Posterior cingulate gyrus (tissue), 11 donors: ENCODE measurements around the gene CSKMT.
"Not testable (repeated sequence)": the region's sequence is repeated elsewhere in the genome, so short reads cannot be mapped to it uniquely, and the experiment has no call there.

Source experiments
- DNase-seq, 10 donors: peaks; one replicate each; pipeline versions ENCODE4 v3.0.0 to v3.0.0-alpha.2; 2020 to 2021; ENCODE audit warnings: mixed read lengths in 3 of 10
- intact Hi-C: fragments of 100-400 bp; cut with DNase I; formaldehyde crosslinking; loops from one replicate; pipeline ENCODE4 v1.15.1; 2023

Gene CSKMT

DNA sequence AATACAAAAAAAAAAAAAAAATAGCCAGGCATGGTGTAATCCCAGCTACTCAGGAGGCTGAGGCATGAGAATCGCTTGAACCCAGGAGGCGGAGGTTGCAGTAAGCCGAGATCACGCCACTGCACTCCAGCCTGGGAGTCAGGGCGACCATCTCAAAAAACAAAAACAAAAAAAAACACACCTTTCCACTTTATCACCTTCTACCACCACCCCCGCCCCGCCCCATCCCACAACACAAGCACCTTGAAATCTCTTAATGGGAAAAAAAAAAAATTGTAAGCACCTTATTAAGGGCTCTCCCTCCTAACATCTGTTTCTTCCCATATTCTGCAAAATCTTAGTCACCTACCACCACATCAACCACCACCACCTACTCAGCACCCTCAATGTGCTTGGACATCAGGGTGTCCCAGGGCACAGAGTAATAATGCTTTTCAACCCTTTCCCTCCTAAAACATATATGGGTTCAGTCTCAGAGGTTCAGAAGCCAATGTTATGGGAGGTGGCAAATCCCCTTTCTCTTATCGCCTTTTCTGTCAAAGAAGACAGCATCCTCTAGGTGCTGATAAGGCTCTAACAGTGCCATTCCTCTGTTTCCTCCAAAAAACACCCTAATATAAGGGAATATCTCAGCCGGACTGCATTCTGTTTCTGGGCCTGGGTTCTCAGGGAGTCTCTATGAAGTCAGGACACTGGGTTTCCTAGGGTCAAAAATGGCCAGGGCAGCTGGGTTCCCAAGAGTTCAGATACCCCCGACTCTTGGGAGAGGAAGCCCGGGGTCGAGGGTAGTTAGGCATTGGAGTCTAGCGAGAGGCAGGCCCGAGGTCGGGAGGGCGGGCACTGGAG, 12.7 kb upstream of the CSKMT start:
- peak in 1 of 10 donors; percentile 86 for DNase-seq
- intact Hi-C loops, result loop anchor here (1.0 to 2.0 kb wide), 2 partner anchors 18 to 27 kb away; partner anchors contain the start of genes UBXN1 and UQCC3

DNA sequence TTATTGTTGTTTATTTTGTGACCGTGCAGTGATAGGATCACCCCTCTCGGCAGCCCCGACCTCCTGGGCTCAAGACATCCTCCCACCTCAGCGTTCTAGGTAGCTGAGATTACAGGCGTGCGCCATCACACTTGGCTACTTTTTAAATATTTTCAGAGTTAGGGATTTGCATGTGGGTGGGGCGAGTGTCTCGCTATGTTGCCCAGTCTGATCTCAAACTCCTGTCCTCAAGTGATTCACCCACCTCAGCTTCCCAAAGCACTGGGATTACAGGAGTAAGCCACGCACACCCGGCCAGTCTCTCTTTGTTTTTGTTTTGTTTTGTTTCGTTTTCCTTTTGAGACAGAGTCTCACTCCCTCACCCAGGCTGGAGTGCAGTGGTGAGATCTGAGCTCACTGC, 10.8 kb upstream of the CSKMT start:
- intact Hi-C loops, result no loop called here
- DNase-seq, result peak in 1 of 10 donors; percentile 27

DNA sequence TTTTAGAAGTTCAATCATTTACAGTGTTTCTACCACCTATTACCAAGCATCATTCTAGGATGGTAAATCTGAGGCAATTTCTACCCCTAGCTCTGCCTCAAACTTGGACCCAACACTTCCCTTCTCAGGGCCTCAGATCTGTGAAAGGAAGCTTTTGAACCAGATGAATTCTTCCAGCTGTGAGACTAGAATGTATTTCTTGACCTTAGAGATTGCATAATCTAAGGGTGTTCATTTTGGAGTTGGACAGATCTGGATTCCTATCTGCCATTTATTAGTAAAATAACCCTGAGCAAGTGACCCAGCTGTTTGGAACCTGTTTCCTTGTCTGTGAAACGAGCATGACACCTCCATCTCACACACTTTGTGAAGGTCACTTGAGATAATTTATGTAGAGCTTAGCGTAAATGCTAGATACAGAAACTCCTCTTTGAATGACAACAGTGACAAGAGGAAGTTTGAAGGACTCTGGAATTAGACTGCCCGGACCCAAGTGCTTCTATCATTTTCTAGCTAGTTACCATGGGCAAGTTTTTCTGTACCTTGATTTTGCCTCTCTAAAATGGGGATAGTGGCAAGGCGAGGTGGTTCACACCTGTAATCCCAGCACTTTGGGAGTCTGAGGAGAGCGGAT, 8.2 kb upstream of the CSKMT start:
- DNase-seq, result peak in 1 of 10 donors; percentile 4
- intact Hi-C loops, result no loop called here

DNA sequence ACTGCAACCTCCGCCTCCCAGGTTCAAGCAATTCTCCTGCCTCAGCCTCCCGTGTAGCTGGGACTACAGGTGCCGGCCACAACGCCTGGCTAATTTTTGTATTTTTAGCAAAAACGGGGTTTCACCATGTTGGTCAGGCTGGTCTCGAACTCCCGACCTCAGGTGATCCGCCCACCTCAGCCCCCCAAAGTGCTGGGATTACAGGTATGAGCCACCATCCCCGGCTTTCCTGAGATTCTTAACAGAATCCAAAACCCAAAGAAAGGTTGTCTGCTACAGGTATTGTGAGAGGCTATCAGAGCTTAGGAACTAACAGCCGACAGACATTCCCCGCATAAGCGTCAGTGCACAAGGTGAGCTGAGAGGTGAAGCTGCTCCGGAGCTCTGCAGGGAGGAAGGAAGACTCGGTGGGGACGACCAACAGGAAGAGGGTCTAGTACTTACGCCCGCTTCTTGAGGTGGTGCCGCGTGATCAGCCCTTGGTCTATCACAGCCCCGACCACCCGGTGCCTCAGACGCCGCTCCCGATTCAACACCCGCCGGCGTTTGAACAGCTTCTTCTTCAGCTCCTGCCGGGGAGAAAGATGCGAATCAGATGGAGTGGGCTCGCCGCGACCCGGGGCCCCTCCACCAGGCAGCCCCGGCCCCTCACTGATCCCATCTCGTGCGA, 572 bp upstream of the CSKMT start:
- peak in 3 of 10 donors; percentile 41 to 88 (median 52) for DNase-seq
- intact Hi-C loops, result no loop called here

DNA sequence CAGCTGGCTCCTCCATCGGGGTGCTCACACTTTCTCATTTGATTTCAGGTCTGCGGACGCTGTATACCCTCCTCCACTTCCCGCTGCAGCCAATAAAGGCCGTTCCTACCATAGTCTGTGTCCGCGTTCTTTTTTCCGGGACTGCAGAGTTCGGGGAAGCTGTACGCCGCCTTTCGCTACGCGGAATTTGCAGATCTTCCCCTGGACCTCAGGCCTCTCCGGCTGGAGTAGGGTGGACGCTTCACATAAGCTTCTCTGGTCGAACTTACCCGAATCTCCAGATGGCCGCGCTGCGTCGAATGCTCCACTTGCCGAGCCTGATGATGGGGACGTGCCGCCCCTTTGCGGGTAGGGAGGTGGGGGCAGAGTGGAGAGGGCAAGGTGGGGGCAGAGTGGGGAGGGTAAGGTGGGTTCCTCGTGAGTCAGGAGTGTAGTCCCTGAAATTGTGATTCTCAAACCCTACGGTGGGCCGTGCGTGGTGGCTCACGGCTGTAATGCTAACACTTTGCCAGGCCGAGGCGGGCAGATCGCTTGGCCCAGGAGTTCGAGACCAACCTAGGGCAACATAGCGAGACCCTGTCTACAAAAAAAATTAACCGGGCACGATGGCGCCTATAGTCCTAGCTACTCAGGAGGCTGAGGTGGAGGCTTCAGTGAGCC, 617 bp downstream of the CSKMT start:
- peak in 9 of 10 donors; percentile 30 to 92 (median 55) for DNase-seq
- intact Hi-C loops, result no loop called here

DNA sequence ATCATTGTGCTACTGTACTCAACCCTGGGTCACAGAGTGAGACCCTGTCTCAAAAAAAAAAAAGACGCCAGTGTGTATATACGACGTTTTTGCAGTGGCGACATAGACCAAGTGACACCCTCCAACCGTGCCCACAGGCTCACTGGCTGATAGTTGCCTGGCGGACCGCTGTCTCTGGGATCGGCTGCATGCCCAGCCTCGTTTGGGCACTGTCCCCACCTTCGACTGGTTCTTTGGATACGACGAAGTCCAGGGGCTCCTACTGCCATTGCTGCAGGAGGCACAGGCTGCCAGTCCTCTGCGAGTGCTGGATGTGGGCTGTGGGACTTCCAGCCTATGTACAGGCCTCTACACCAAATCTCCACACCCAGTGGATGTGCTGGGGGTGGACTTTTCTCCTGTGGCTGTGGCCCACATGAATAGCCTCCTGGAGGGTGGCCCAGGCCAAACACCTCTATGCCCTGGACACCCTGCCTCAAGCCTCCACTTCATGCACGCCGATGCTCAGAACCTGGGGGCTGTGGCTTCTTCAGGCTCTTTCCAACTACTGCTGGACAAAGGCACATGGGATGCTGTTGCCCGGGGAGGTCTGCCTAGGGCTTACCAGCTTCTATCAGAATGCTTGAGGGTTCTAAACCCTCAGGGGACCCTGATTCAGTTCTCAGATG, 1.3 kb downstream of the CSKMT start:
- intact Hi-C loops, result no loop called here
- peak in 3 of 10 donors; percentile 18 to 72 (median 54) for DNase-seq

DNA sequence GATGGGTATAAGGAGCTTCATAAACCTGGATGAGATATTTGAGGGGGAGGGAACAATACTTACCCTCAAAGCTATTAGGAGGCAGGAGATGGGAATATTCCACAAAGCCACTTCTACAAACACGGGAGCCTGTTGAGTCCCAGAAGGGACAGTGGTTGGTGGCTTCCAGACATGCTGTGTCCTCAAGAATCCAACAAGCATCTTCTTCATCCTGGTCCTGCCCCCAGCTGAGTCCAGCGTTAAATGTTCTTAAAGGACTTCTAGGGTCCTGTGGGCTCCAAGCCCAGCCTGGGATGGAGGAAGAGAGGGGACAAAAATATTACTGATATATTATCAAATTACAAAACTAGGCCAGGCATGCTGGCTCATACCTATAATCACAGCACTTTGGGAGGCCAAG, 2.3 kb downstream of the CSKMT start:
- DNase-seq, result peak in 1 of 10 donors; percentile 6
- intact Hi-C loops, result no loop called here

DNA sequence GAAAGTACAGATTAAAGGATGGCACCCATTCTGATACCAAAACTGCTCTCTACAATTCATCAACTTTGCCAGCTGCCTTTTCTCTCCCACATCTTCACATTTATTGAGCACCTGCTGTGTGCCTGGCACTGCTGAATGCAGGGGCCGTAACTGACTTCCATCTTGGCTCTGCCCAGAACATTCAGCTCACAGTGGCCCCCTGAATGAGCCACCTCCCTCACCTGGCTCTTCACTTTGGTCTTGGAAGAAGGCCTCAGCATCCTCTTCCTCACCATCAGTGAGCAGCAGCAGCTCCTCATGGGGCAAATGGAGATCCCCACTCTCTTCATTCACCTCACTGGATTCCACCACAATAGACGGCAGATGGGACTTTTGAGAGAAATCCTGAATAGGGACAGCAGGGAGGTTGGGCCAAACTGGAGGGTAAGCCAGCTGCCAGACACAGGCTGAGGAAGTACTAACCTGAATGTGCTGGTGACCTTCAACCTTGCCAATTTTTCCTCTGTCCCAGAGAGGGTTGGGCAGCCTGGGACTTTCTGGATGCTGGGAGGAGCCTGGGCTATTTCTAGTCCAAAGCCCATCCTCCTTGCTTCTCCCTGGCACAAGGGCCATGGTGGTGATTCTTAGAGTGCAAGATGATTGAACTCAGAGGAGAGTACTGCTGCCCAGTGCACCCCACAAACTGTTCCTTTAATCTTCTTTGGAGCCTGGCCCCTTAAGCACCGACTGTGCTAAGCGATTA, 4.5 kb downstream of the CSKMT start:
- peak in 2 of 10 donors; percentile 19 to 24 for DNase-seq
- intact Hi-C loops, result loop anchor here (2.0 kb wide), 1 partner anchor 17 kb away; the partner anchor contains the start of gene INTS5

DNA sequence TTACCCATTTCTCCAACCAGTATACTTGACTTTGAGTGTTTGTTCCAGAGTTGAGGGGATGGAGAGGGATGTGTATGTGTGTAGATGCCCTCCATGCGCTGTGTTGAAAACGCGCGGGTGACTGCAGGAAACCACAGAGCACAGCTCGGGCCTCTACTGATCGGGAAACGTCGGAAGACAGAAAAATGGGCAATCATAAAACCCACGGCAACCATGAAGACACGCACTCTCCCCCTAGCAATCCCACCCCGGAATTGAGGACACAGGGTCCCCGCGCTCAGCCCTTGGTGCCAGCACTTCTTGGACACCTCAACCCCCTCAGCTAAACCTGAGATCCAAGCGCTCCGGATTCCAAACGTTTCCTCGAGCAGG, 6.1 kb downstream of the CSKMT start:
- intact Hi-C loops, result loop anchor here (2.0 kb wide), 1 partner anchor 18 kb away; the partner anchor contains the start of gene INTS5
- DNase-seq, result no peak

DNA sequence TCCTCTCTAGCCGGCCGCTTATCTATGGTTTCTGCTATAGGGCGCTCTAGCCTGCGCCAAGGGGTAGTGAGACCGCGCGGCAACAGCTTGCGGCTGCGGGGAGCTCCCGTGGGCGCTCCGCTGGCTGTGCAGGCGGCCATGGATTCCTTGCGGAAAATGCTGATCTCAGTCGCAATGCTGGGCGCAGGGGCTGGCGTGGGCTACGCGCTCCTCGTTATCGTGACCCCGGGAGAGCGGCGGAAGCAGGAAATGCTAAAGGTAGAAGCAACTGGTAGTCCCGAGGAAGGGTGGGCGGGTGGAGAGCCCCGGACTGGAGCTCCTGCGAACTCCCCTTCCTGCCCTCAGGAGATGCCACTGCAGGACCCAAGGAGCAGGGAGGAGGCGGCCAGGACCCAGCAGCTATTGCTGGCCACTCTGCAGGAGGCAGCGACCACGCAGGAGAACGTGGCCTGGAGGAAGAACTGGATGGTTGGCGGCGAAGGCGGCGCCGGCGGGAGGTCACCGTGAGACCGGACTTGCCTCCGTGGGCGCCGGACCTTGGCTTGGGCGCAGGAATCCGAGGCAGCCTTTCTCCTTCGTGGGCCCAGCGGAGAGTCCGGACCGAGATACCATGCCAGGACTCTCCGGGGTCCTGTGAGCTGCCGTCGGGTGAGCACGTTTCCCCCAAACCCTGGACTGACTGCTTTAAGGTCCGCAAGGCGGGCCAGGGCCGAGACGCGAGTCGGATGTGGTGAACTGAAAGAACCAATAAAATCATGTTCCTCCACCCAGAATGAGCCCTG, 6.7 kb downstream of the CSKMT start, which contains the start of the genes LBHD1 and UQCC3:
LBHD1 (minus strand) TSS at position 660 of the 782 bp plus-strand sequence. CDS start 2,236 bp downstream, outside the sequence.
UQCC3 (plus strand) TSS at position 66 of the 782 bp plus-strand sequence; CDS start at position 139, 73 bp downstream.
- intact Hi-C loops, result loop anchor here (2.0 kb wide), 1 partner anchor 19 kb away; the partner anchor contains the start of gene INTS5
- DNase-seq, result peak; percentile 69 to 96 (median 79)

DNA sequence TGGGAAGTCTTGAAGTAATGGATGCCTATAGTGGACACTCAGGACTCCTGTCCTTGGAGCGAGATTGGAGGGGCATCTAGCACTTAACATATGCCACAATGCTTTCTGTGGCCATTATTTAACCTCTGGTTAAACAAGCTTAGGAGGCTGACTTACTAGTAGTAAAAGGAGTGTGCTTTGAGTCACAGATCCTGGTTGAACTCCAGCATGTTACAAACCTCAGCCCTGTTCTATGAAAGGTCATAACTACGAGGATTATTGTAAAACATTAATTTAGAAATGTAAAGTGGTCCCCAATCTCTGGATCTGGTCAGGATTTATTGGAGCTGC, 8.0 kb downstream of the CSKMT start:
- DNase-seq, result no peak
- intact Hi-C loops, result no loop called here

DNA sequence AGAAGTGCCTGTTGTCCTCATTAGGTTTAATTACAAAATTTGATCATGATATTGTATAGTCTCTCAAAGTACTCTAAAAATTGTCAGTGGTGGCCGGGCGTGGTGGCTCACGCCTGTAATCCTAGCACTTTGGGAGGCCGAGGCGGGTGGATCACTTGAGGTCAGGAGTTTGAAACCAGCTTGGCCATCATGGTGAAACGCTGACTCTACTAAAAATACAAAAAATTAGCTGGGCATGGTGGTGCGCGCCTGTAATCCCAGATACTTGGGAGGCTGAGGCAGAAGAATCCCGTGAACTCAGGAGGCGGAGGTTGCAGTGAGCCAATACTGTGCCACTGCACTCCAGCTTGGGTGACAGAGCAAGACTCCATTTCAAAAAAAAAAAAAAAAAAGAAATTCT, 10.3 kb downstream of the CSKMT start:
- peak in 2 of 10 donors; percentile 6 to 31 for DNase-seq
- intact Hi-C loops, result not testable (repeated sequence)

DNA sequence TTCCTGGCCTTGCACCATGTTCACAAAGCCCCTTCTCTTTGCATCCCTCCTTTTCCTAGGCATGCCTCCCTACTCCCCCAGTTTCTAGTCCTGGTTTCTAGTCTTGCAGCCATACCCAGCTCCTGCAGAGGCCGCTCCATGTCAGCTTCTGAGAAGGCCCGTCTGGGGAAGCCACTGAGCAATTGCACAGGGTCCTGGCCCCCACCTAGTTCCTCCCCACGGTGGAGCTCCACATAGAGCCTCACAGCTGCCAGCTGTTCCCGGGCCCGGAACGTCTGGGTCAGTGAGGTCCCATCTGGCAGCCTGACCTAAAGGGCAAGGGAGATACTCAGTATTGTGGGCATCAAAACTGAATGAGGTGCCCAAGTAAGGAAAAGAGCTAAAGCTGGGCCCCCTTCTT, 11.6 kb downstream of the CSKMT start:
- intact Hi-C loops, result no loop called here
- DNase-seq, result peak in 2 of 10 donors; percentile 43 to 59

DNA sequence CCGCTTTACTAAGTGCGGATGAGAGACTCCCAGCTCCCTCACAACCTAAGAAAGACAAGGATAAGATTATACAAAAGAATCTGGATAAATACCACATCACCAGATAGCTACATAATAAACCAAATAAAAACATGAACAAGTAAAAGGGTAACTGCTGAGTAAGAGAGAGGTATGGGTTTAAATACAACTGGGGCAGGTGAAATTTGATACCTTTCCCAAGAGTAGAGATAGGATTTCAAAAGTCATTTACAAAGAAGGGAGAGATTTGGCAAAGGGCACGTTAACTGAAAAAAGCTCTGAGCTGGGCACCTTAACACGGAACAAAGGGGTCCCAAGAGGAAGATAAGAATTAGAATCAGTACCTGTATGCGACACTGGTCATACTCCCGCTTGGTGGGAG, 12.0 kb downstream of the CSKMT start:
- intact Hi-C loops, result no loop called here
- DNase-seq, result no peak

DNA sequence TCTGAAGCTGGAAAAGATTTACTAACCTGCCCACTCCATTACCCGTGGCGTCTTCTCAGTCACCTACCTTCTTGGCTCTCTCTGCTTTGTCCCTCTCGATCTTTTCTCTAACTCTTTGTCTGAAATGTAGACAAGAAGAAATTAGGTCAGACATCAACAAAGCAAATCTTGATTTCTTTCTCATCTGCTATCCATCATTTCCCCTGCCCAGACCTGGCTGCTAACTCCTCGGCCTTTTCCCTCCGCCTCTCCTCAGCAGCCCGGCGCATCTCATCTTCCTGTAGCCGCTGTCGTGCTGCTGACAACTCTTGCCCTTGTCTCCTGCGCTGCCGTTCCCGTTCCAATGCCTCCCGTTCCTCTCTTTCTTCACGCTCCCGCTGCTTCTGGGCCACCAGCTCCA, 12.6 kb downstream of the CSKMT start:
- DNase-seq, result peak in 2 of 10 donors; percentile 11 to 22
- intact Hi-C loops, result no loop called here

DNA sequence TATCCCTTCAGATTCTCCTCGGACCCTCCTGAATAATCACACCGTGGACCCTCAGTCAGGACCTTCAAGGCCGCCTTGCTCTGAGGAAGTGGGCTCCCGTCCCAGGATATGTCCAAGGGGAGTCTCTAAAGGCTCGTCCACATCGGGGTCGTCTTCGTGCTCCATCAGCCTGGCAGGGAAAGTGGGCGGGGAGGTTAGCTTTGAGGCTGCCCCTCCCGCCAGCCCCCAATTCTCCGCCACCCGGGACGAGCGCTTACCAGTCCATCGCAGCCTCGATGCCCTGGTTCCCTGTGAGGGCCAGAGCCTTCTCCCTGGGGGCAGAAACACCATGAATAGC, 13.3 kb downstream of the CSKMT start:
- no peak for DNase-seq
- intact Hi-C loops, result no loop called here

DNA sequence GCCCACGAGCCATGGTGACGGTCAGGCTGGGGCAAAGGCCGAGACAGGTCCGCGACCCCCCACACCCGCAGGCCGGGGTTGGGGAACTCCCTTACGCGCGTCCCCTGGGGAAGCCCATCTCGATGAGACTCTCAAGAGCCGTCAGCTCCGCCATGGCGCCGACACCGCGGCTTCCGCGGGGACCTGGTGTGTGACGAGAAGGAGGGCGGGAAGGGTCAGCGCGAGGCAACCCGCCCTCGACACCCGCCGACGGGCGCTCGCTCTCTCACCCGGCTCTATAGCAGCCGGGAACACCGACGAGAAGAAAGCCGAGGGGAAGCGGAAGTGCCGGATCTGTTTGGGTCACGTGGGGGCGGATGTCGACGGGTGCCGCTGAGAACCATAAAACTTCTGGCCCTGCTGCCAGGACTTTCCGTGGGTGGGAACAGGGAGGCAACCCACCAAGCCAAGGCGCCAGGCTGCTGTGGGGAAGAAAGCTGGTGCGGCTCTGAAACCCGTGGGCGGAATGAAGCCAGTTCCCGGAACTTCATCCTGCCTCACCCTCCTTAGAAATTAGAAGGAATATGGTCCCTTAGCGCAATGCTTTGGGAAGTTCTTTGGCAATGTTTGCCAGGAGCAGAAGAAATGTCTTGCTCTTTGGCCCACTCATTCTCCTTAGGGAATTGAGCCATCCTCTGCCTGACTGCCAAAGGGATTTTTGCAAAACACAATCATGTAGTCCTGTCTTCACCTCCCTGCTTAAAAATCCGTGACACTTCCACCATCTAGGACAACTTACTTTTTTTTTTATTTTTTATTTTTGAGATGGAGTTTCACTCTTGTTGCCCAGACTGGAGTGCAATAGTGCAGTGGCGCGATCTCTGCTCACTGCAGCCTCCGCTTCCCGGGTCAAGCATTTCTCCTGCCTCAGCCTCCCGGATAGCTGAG, 13.9 kb downstream of the CSKMT start, which contains the start of gene UBXN1:
UBXN1 (minus strand) TSS at position 304 of the 927 bp plus-strand sequence; CDS start at position 154, 150 bp downstream.
- DNase-seq, result peak; percentile 83 to 98 (median 88)
- intact Hi-C loops, result loop anchor here (1.0 kb wide), 1 partner anchor 26 kb away; the partner anchor contains the start of gene INTS5
